ENCODE data around the gene ATF7IP.

ATF7IP gene

GRCh38 chr12:14384783-14385638 is 19.5 kb downstream of the ATF7IP start:
- Histone ChIP-seq H3K4me1 (0 out of 2 replicates have a peak, but pooled peaks cover 7% of the 10 kb centered on the region), H3K27me3 (no peaks in the 10 kb centered on the region), H4K20me1 (peaks cover 23% of the 10 kb centered on the region; the same call in 1 of the 2 replicates), H3K9me3 (peaks cover 77% of the 10 kb centered on the region), H3K4me2 (peak overlapping the region; percentile 26; the same call in 1 of the 2 replicates), H3K9ac (no peak overlapping the region; the same call in 1 of the 2 replicates), H3K4me3 (peak overlapping the region; percentile 27; the same call in 1 of the 2 replicates), H3K36me3 (peaks cover 36% of the 10 kb centered on the region), H3K27ac (no peak overlapping the region; the same call in 1 of the 2 replicates)
- TF ChIP-seq Cebpa-rat (IDR thresholded peaks at IDR 0.05), result no peak

GRCh38 chr12:14387219-14387871 is 21.9 kb downstream of the ATF7IP start:
- H3K36me3 ChIP-seq, result peaks cover 40% of the 10 kb centered on the region
- H3K4me3 ChIP-seq, result no peak overlapping the region; the same call in 1 of the 2 replicates
- no peak for TF ChIP-seq Cebpa-rat (IDR thresholded peaks at IDR 0.05)
- no peak overlapping the region for H3K27ac ChIP-seq
- H3K4me1 ChIP-seq, result 0 out of 2 replicates have a peak, but pooled peaks cover 7% of the 10 kb centered on the region
- H4K20me1 ChIP-seq, result peaks cover 40% of the 10 kb centered on the region; the same call in 1 of the 2 replicates
- no peak overlapping the region for H3K9ac ChIP-seq
- H3K9me3 ChIP-seq, result peaks cover 72% of the 10 kb centered on the region
- H3K27me3 ChIP-seq, result no peaks in the 10 kb centered on the region
- no peak overlapping the region for H3K4me2 ChIP-seq

GRCh38 chr12:14390449-14390848 is 25.0 kb downstream of the ATF7IP start:
- H3K4me1 ChIP-seq, result 0 out of 2 replicates have a peak, but pooled peaks cover 8% of the 10 kb centered on the region
- no peak overlapping the region for H3K9ac ChIP-seq
- H3K4me2 ChIP-seq, result no peak overlapping the region
- H3K36me3 ChIP-seq, result peaks cover 39% of the 10 kb centered on the region
- TF ChIP-seq Cebpa-rat (IDR thresholded peaks at IDR 0.05), result no peak
- H3K27me3 ChIP-seq, result no peaks in the 10 kb centered on the region
- H3K27ac ChIP-seq, result no peak overlapping the region
- peaks cover 43% of the 10 kb centered on the region; the same call in 1 of the 2 replicates for H4K20me1 ChIP-seq
- no peak overlapping the region for H3K4me3 ChIP-seq
- peaks cover 66% of the 10 kb centered on the region for H3K9me3 ChIP-seq

GRCh38 chr12:14390870-14391530 is 25.5 kb downstream of the ATF7IP start:
- no peak overlapping the region for H3K9ac ChIP-seq
- TF ChIP-seq Cebpa-rat (IDR thresholded peaks at IDR 0.05), result no peak
- no peak overlapping the region for H3K4me2 ChIP-seq
- H3K4me3 ChIP-seq, result no peak overlapping the region
- H3K4me1 ChIP-seq, result 0 out of 2 replicates have a peak, but pooled peaks cover 8% of the 10 kb centered on the region
- no peak overlapping the region for H3K27ac ChIP-seq
- H3K36me3 ChIP-seq, result peaks cover 39% of the 10 kb centered on the region
- H3K27me3 ChIP-seq, result no peaks in the 10 kb centered on the region
- H4K20me1 ChIP-seq, result peaks cover 45% of the 10 kb centered on the region; the same call in 1 of the 2 replicates
- H3K9me3 ChIP-seq, result peaks cover 63% of the 10 kb centered on the region

- no peak overlapping the region for H3K4me3 ChIP-seq
- H3K9me3 ChIP-seq, result peaks cover 55% of the 10 kb centered on the region
- no peak overlapping the region for H3K27ac ChIP-seq
- no peak overlapping the region for H3K9ac ChIP-seq
- H3K27me3 ChIP-seq, result no peaks in the 10 kb centered on the region
- 0 out of 2 replicates have a peak, but pooled peaks cover 8% of the 10 kb centered on the region for H3K4me1 ChIP-seq
- peaks cover 55% of the 10 kb centered on the region; the same call in 1 of the 2 replicates for H4K20me1 ChIP-seq
- H3K36me3 ChIP-seq, result peaks cover 38% of the 10 kb centered on the region
- no peak overlapping the region for H3K4me2 ChIP-seq
- no peak for TF ChIP-seq Cebpa-rat (IDR thresholded peaks at IDR 0.05)
Observed at GRCh38 chr12:14393751-14394150, 28.3 kb downstream of the ATF7IP start.

GRCh38 chr12:14394317-14395073 is 29.0 kb downstream of the ATF7IP start:
- H3K36me3 ChIP-seq, result peaks cover 31% of the 10 kb centered on the region; the same call in 1 of the 2 replicates
- H3K27ac ChIP-seq, result no peak overlapping the region
- H3K27me3 ChIP-seq, result no peaks in the 10 kb centered on the region
- peaks cover 50% of the 10 kb centered on the region; the same call in 1 of the 2 replicates for H4K20me1 ChIP-seq
- no peak for TF ChIP-seq Cebpa-rat (IDR thresholded peaks at IDR 0.05)
- no peak overlapping the region for H3K4me2 ChIP-seq
- peaks cover 55% of the 10 kb centered on the region for H3K9me3 ChIP-seq
- no peak overlapping the region for H3K9ac ChIP-seq
- H3K4me1 ChIP-seq, result 0 out of 2 replicates have a peak, but pooled peaks cover 8% of the 10 kb centered on the region
- H3K4me3 ChIP-seq, result no peak overlapping the region

- Histone ChIP-seq H3K4me2 (no peak overlapping the region), H3K4me1 (0 out of 2 replicates have a peak, but pooled peaks cover 8% of the 10 kb centered on the region), H3K27me3 (no peaks in the 10 kb centered on the region), H3K27ac (no peak overlapping the region), H3K9ac (no peak overlapping the region), H3K36me3 (peaks cover 28% of the 10 kb centered on the region; the same call in 1 of the 2 replicates), H3K9me3 (peaks cover 55% of the 10 kb centered on the region), H4K20me1 (peaks cover 48% of the 10 kb centered on the region; the same call in 1 of the 2 replicates), H3K4me3 (no peak overlapping the region)
- no peak for TF ChIP-seq Cebpa-rat (IDR thresholded peaks at IDR 0.05)
Observed at GRCh38 chr12:14395074-14395778, 29.7 kb downstream of the ATF7IP start.

- H3K9me3 ChIP-seq, result peaks cover 59% of the 10 kb centered on the region
- TF ChIP-seq Cebpa-rat (IDR thresholded peaks at IDR 0.05), result no peak
- H3K27ac ChIP-seq, result no peak overlapping the region
- 0 out of 2 replicates have a peak, but pooled peaks cover 8% of the 10 kb centered on the region for H3K4me1 ChIP-seq
- no peaks in the 10 kb centered on the region for H3K27me3 ChIP-seq
- peaks cover 26% of the 10 kb centered on the region for H3K36me3 ChIP-seq
- peaks cover 47% of the 10 kb centered on the region; the same call in 1 of the 2 replicates for H4K20me1 ChIP-seq
- no peak overlapping the region for H3K4me3 ChIP-seq
- no peak overlapping the region for H3K9ac ChIP-seq
- H3K4me2 ChIP-seq, result no peak overlapping the region
Observed at GRCh38 chr12:14396071-14396470, 30.6 kb downstream of the ATF7IP start.

Measured in BLaER1 (cell line).